Stimulated activated CD8-positive, alpha-beta memory T cell treated with anti-CD3 and anti-CD28 coated beads, Interleukin-12 subunit alpha, Interleukin-12 subunit beta, amount 100 ng/mL, for 24 hours (primary cell): Measurements from ENCODE around the gene SHC3.

Source experiments
- DNase-seq: peaks from one replicate; pipeline ENCODE4 v3.0.0-alpha.2; 2020; ENCODE audit errors: extremely low read depth

The SHC3 gene

DNA sequence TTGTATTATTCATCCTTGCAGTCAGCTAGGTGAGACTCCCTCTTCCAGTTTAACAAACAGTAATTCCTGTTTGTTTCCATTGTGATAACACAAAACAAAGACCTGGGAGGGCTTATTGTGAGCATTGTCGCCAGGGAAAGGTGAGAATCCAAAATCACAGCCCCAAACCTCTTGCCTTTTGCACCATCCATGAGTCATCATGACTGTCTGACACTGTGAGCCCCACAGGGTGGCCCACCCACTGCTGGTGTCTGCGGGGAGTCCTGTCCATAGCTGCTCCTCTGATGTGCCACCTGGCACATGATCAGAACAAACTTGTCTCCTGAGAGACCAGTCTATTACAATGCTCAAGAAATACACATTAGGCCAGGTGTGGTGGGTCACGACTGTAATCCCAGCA, 221.1 kb downstream of the SHC3 start:
- no peak for DNase-seq
